Breast epithelium (tissue), 4 donors: ENCODE results near the gene CA10. TPM values are rescaled to one million over a fixed set of nuclear protein-coding genes. Genes with fewer than 3 reads are reported as not detected.

Experiments used
- DNase-seq, 2 donors: peaks; one replicate each; pipeline ENCODE4 v3.0.0-alpha.2; 2019; ENCODE audit warnings: low spot score in 2 of 2
- H3K27ac ChIP-seq, 2 donors: fragments of 200-600 bp; sonication (generic) in 1 of 2; one replicate each; pipeline ENCODE4 v1.5.1; 2016 to 2019; ENCODE audit warnings: mild to moderate bottlenecking in 1 of 2
- H3K27me3 ChIP-seq, 2 donors: fragments of 200-600 bp; sonication (generic) in 1 of 2; one replicate each; pipeline versions ENCODE4 v1.5.1 to v1.6.0; 2017 to 2019; ENCODE audit warnings: control low read depth in 1 of 2, mild to moderate bottlenecking in 1 of 2
- H3K36me3 ChIP-seq: fragments of 200-600 bp; one replicate; pipeline ENCODE4 v1.5.1; 2019
- H3K4me1 ChIP-seq, 2 donors: fragments of 200-600 bp; sonication (generic); one replicate each; pipeline ENCODE4 v1.5.1; 2016 to 2019; ENCODE audit warnings: control low read depth in 1 of 2
- H3K4me3 ChIP-seq, 3 donors: fragments of 200-600 bp; sonication (generic); 1 replicate in 2 of 3; 2 replicates in 1 of 3; pipeline ENCODE4 v1.5.1; 2016 to 2019; ENCODE audit warnings: mild to moderate bottlenecking in 3 of 3, moderate library complexity in 2 of 3
- H3K9me3 ChIP-seq, 2 donors: fragments of 200-600 bp; sonication (generic) in 1 of 2; one replicate each; pipeline ENCODE4 v1.5.1; 2016 to 2019; ENCODE audit warnings: control low read depth in 1 of 2
- CTCF ChIP-seq, 3 donors: fragments of 450-650 bp; IDR thresholded peaks; one replicate each; pipeline ENCODE4 v1.5.1; 2016 to 2017; ENCODE audit warnings: antibody characterized with exemption in 3 of 3, mild to moderate bottlenecking in 3 of 3, moderate library complexity in 3 of 3
- POLR2A ChIP-seq: fragments of 450-650 bp; IDR thresholded peaks from one replicate; pipeline ENCODE4 v1.6.1; 2016; ENCODE audit warnings: antibody characterized with exemption, mild to moderate bottlenecking, moderate library complexity
- POLR2AphosphoS5 ChIP-seq, 3 donors: sonication (generic); formaldehyde crosslinking; IDR thresholded peaks; one replicate each; pipeline ENCODE4 v1.6.1; 2017; ENCODE audit warnings: antibody characterized with exemption in 3 of 3
- intact Hi-C: fragments of 100-400 bp; cut with DNase I; formaldehyde crosslinking; loops from one replicate; pipeline ENCODE4 v1.15.1; 2023; ENCODE audit warnings: low total_unique reads
- total RNA-seq, 3 donors: library from RNA; depleted of rRNA; stranded (reverse); fragments of >200 nt; gene quantifications; one replicate each; pipeline ENCODE4 v1.1.0, GENCODE V29; 2016

Gene CA10
- total RNA-seq, 3 donors from 2014 or later = not detected

GRCh38 chr17:52136166-52136565, 22.3 kb downstream of the CA10 start:
- no peak overlapping the region for H3K4me3 ChIP-seq
- H3K27me3 ChIP-seq = peaks cover 0 to 12% of the 10 kb centered on the region in 2 donors
- intact Hi-C loops = no loop called here
- H3K9me3 ChIP-seq = no peaks in the 10 kb centered on the region
- no peak overlapping the region for H3K27ac ChIP-seq
- TF ChIP-seq POLR2AphosphoS5 (IDR thresholded peaks at IDR 0.05) = no peak
- TF ChIP-seq CTCF (IDR thresholded peaks at IDR 0.05) = no peak
- no peak for TF ChIP-seq POLR2A
- no peaks in the 10 kb centered on the region for H3K36me3 ChIP-seq
- no peaks in the 10 kb centered on the region for H3K4me1 ChIP-seq
- no peak for DNase-seq

- Histone ChIP-seq H3K36me3 (no peaks in the 10 kb centered on the region), H3K27me3 (peaks cover 0 to 12% of the 10 kb centered on the region in 2 donors), H3K4me1 (no peaks in the 10 kb centered on the region), H3K4me3 (no peak overlapping the region), H3K27ac (no peak overlapping the region), H3K9me3 (no peaks in the 10 kb centered on the region)
- intact Hi-C loops = no loop called here
- TF ChIP-seq CTCF (IDR thresholded peaks at IDR 0.05) = no peak
- no peak for TF ChIP-seq POLR2AphosphoS5 (IDR thresholded peaks at IDR 0.05)
- no peak for TF ChIP-seq POLR2A
- DNase-seq = no peak
Observed at GRCh38 chr17:52134641-52135040, 23.9 kb downstream of the CA10 start.

GRCh38 chr17:52128721-52129120, 29.8 kb downstream of the CA10 start:
- intact Hi-C loops = no loop called here
- Histone ChIP-seq H3K27ac (no peak overlapping the region), H3K4me1 (no peaks in the 10 kb centered on the region), H3K4me3 (no peak overlapping the region), H3K27me3 (no peaks in the 10 kb centered on the region), H3K36me3 (no peaks in the 10 kb centered on the region), H3K9me3 (no peaks in the 10 kb centered on the region)
- no peak for TF ChIP-seq CTCF (IDR thresholded peaks at IDR 0.05)
- TF ChIP-seq POLR2A = no peak
- no peak for TF ChIP-seq POLR2AphosphoS5 (IDR thresholded peaks at IDR 0.05)
- no peak for DNase-seq

GRCh38 chr17:52124993-52125392, 33.5 kb downstream of the CA10 start:
- intact Hi-C loops = no loop called here
- no peak overlapping the region for H3K4me3 ChIP-seq
- no peaks in the 10 kb centered on the region for H3K36me3 ChIP-seq
- no peaks in the 10 kb centered on the region for H3K4me1 ChIP-seq
- H3K27ac ChIP-seq = no peak overlapping the region
- H3K9me3 ChIP-seq = no peaks in the 10 kb centered on the region
- no peaks in the 10 kb centered on the region for H3K27me3 ChIP-seq
- DNase-seq = no peak
- TF ChIP-seq POLR2A (no peak), POLR2AphosphoS5 (IDR thresholded peaks at IDR 0.05) (no peak), CTCF (IDR thresholded peaks at IDR 0.05) (no peak)

GRCh38 chr17:52124561-52124960, 34.0 kb downstream of the CA10 start:
- H3K27me3 ChIP-seq = no peaks in the 10 kb centered on the region
- no peaks in the 10 kb centered on the region for H3K9me3 ChIP-seq
- H3K36me3 ChIP-seq = no peaks in the 10 kb centered on the region
- no peak overlapping the region for H3K4me3 ChIP-seq
- no peak for TF ChIP-seq POLR2AphosphoS5 (IDR thresholded peaks at IDR 0.05)
- no peak for TF ChIP-seq CTCF (IDR thresholded peaks at IDR 0.05)
- TF ChIP-seq POLR2A = no peak
- no peak for DNase-seq
- no peak overlapping the region for H3K27ac ChIP-seq
- intact Hi-C loops = no loop called here
- H3K4me1 ChIP-seq = no peaks in the 10 kb centered on the region
